OCI-LY3 (cell line): Measurements from ENCODE around the gene FTSJ1.

Experiments
- CTCF ChIP-seq: fragments of 200-600, 300-600 bp; sonication (generic); IDR thresholded peaks from 2 replicates; pipeline ENCODE4 v1.5.1; 2014; ENCODE audit warnings: antibody characterized with exemption, low read length, low read depth
- EZH2phosphoT487 ChIP-seq: fragments of 200-600 bp; shearing (Covaris generic); IDR thresholded peaks from 2 replicates; pipeline ENCODE4 v1.6.1; 2018; ENCODE audit warnings: antibody characterized with exemption, mixed run types, low read depth

- no peak for TF ChIP-seq CTCF
- TF ChIP-seq EZH2phosphoT487, result no peak
Observed at GRCh38 chrX:48515842-48516241, 39.8 kb downstream of the FTSJ1 start.
